Heart left ventricle (tissue), 13 donors: Measurements from ENCODE around the gene GUCA1A.
A peak's percentile ranks its signal among the peaks of the same experiment; 100 is the strongest.

Experiments
- CTCF ChIP-seq, 12 donors: fragments of 200-600 bp; sonication (generic) in 4 of 12; IDR thresholded peaks; one replicate each; pipeline versions ENCODE4 v1.5.0 to v1.8.0; 2018 to 2022; ENCODE audit warnings: antibody characterized with exemption in 12 of 12, mild to moderate bottlenecking in 5 of 12
- POLR2A ChIP-seq, 2 donors: fragments of 450-650 bp; IDR thresholded peaks; one replicate each; pipeline ENCODE4 v1.6.1; 2017; ENCODE audit warnings: antibody characterized with exemption in 2 of 2, mild to moderate bottlenecking in 2 of 2, moderate library complexity in 2 of 2
- donor health status: ischemic (EF 13 %, LVEDD 7.1; RV severe dilation, severe dysfunction).
- donor health status: DM: no; HTN: yes; CAD: no.
- donor health status: DM: no; HTN: no; CAD: no.
- donor health status: ischemic (EF 25% LVEDD 6.9; RV normal size, moderate dysfunction).
- donor health status: ischemic (EF 25% LVEDD 5.7; RV mildly dilated, moderate dysfunction).
- donor health status: ischemic (EF 35%, LVEDD 5.7; RV mildly dilated, moderate dysfunction).
- donor health status: nonischemic (EF 11% LVEDD 7.7; RV severe dilation, severe dysfunction).
- donor health status: DM: yes; HTN: yes; CAD: no.
- donor health status: PGD.
- donor health status: ischemic (EF 29% LVEDD 5.4; RV normal size, mild dysfunction).
- donor health status: nonischemic (EF 23%, LVEDD 6.1; RV moderate dilation, normal function).

DNA sequence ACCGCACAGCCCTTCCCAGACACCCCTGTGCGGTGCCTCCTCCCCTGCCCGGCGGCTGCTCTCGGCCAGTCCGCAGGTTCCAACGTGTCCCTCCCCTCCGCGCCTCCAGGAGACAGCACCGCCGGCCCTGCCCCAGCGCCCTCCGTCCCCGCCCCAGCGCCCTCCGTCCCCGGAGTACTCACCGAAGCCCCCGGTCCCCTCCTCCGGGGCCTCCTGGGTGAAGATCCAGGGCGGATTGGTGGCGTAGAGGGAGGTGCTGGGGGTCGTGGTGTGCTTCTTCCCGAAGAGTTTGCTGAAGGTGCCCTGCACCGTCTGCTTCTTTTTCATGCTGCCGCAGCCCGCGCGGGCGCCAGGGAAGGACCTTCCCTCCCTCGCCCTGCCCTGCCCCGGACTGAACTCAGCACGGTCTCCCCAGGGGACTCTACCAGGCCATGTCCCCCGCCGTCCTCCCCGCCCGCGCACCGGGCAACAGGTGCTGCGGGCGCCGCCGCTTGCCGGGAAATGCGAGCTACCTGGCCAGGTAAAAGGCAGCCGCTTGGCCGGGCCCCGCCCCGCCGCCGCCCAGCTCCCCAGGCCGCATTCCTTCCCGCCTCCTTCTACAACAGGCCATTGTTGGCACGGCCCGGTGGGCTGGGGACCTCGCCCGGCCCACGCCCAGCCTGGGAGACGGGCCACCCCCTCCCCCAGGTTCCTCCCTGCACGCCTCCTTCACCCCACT lies 30.9 kb upstream of the GUCA1A start, which contains the start of gene C6orf132:
- TF ChIP-seq POLR2A (IDR thresholded peaks at IDR 0.05): no peak
- peak in 1 of 12 donors; percentile 6 for TF ChIP-seq CTCF (IDR thresholded peaks at IDR 0.05)
